GM18907 (cell line): ENCODE results near the gene INTS7.
"Not testable (repeated sequence)": the region's sequence is repeated elsewhere in the genome, so short reads cannot be mapped to it uniquely, and the experiment has no call there.

Source experiments
- ATAC-seq: cut with Tn5 transposase; IDR thresholded peaks from one replicate; pipeline ENCODE4 v1.9.1; 2021; ENCODE audit warnings: mild to moderate bottlenecking, moderate library complexity; ENCODE audit not compliant: unreplicated experiment

Gene INTS7

DNA sequence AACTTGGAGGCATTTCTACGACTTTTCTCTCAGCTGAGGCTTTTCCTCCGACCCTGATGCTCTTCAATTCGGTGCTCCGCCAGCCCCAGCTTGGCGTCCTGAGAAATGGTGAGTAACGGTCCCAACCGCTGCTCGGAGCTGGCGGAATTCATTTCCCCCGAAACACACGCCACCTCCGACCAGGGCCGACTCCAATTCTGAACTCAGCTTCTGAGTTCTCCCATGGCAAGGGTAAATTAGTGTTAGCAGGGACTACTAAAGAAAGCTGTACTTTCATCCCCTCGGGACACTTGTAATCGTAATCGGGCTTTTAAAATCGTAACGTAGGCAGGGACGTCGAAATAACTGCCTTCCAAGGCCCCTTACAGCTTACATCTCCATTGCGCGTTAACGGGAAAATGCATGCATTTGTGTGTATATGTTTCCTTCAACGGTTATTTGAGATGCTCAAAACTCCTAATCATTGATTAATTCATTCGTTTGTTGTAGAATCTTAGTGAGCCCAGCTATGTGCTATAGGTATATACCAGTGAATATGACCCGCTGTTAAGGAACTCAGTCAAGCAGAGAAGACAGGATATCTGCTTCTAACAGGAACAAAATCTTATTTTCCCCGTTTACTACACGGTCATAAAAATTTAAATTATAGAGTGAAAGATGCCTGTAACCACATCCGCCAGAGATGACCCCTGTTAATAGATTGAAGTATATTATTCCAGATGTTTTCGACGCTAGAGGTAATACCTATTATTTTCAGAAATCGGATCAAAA, 663 bp upstream of the INTS7 start:
- ATAC-seq = peak; percentile 23

DNA sequence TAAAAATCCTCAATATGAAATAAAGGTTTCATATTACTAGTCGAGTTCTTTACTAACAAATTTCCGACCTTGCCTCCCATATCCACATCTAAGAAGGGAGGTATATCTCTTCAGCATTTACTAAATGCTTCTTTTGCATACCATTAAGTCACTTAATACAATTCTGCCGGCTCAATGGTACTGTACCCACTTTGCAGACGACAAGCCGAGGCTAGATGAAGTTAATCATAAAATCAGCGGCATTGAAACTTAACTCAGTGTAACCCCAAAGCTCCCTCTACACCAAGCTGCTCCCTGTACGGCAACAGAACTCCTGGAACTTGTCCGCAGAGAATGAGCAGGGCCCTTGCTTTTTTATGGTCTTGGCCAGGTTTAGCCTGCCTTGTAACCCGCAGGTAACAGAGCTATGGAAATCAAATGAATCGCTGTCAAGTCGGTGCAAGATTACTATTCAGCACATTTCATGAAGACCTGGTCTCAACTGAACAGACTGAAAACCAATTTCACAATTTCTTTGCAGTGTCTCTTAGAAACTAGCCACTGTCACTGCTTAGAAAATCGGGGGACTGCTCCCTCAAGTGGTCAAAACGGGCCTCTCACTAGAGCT, 738 bp downstream of the INTS7 start:
- ATAC-seq = peak; percentile 5

DNA sequence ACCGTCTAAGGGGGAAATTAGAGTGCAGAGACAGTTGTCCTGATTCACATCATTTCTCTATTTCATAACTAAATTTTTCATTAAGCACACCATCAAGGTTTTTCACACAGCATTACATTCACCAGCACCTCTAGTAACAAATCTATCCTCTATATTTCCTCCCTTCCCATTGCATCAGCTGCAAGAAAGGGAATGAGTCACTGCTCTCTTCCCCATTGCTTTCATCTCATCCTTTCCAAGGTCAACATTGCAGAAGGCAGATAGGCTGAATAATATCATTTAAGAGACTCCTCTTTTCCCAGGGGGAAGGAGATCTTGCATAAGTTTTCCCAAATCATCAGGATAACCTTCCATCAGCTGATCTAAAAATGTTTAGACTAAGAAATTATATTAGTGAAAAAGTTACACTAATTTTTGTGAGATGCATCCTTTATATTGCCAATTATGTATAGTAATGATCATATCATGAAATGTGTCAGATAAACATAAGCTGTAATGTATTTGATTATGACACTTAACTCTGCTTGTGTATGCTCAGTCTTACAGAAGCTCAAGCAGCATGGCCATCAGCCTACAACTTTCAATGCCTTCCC, 4.3 kb downstream of the INTS7 start:
- no peak for ATAC-seq

DNA sequence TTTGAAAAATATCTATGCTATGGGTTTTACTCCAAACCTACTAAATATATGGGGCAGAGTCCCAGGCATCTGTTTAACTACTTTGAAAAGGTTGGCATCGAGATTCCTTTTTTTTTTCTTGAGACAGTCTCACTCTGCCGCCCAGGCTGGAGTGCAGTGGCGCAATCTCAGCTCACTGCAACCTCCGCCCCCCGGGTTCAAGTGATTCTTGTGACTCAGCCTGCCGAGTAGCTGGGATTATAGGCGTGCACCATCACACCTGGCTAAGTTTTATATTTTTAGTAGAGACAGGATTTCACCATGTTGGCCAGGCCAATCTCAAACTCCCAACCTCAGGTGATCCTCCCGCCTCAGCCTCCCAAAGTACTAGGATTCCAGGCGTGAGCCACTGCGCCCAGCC, 7.6 kb downstream of the INTS7 start:
- ATAC-seq = not testable (repeated sequence)

DNA sequence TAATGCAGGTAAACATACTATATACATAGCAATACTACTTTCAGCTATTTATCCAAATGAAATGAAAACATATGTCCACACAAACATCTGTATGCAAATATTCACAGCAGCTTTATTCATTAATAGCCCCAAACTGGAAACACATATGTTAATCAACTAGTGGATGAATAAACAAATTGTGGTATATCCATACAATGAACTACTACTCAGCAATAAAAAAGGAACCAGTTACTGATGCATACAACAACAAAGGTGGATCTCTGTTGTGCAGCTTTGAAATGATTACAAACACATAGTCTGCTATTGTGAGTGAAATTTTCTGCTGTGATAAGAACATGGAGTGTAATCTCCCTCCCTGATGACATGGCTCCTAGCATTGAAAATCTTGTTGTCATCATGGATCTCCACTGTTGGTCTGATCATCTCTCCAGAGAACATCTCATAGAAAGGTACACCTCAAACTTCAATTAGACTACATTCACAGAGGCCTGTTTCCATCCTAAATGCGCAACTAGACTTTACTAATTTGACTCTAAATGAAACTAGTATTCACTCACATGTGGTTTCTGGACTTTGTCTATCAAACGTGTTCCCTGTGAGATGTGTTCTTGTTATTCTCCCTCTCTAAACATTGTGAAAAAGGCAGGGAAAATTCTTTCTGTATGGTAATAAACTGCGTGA, 10.7 kb downstream of the INTS7 start:
- no peak for ATAC-seq

DNA sequence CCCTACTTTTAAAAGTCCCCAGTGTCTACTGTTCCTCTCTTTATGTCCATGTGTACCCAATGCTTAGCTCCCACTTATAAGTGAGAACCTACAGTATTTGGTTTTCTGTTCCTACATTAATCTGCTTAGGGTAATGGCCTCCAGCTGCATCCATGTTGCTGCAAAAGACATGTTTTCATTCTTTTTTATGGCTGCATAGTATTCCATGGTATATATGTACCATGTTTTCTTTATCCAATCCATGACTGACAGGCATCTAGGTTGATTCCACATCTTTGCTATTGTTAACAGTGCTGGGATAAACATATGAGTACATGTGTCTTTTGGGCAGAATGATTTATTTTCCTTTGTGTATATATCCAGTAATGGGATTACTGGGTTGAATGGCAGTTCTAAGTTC, 12.4 kb downstream of the INTS7 start:
- not testable (repeated sequence) for ATAC-seq

DNA sequence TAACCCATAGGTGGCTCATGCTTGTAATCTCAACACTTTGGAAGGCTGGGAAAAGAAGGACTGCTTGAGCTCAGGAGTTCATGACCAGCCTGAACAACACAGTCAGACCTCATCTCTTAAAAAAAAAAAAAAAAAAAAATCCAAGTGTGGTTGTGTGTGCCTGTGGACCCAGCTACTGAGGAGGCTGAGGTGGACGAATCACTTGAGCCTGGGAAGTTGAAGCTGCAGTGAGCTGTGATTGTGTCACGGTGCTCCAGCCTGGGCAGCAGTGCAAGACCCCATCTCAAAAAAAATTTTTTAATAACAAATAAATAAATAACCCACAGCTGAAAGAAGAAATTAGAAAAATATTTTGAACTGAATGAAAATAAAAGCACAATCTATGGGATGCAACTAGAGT, 13.8 kb downstream of the INTS7 start:
- ATAC-seq = no peak

DNA sequence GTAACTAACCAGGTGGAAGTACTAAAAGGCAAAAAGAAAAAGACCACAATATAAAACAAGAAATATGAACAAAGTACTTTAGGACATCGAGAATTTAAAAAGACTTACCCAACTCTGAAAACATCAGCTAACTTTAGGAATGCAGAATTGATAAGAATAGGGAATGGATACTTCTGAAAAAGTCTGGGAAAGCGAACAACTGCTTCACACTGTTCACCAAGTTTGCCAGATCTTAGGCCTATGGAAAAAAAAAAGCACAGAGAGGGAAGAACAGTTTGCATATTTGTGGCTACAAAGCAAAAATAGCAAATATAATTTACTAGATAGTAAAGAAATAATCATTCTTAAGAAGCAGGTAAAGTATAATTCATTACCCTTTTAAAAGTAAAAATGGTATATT, 14.4 kb downstream of the INTS7 start:
- no peak for ATAC-seq

DNA sequence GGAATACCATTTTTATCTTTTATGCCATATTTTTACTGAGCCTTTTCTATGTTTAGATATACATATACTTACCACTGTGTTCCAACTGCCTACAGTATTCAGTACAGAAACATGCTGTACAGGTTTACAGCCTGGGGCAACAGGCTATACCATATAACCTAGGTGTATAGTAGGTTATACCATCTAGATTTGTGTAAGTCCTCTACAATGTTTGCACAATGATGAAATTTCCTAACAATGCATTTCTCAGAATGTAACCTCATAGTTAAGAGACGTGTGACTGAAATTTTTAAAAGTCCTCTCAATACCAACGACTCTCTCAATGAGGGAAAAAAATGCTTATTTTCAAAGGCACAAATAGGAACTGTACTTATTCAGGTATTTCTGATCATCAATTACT, 21.7 kb downstream of the INTS7 start:
- ATAC-seq = no peak

DNA sequence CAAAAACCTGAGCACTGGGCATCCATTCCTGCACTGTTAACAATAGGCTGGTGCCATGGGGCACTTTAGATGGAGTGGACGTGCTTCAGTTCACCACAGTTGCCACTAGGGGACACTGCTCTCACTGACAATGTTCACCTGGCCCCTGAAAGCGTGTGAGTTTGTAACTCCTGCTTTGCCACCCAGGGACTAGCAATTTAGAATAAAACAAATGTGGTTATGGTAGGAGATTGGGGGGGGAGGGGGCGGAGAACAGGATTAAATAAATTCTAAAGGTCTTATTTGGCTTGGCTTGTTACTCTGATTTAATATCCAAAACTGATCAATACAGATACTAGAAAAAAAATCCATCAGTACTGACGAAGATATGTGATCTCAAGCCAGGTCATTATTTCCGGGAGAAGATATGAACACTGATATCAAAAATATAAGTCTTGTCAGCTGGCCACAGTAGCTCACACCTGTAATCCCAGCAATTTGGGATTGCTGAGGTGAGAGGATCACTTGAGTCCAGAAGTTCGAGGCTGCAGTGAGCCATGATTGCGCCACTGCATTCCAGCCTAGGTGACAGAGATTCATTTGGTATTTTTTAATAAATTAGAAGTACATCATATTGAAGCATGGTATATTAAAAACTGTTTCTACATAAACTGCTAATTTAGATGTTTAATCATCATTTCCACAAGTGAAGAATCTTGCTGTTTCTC, 23.2 kb downstream of the INTS7 start:
- peak; percentile 92 for ATAC-seq

DNA sequence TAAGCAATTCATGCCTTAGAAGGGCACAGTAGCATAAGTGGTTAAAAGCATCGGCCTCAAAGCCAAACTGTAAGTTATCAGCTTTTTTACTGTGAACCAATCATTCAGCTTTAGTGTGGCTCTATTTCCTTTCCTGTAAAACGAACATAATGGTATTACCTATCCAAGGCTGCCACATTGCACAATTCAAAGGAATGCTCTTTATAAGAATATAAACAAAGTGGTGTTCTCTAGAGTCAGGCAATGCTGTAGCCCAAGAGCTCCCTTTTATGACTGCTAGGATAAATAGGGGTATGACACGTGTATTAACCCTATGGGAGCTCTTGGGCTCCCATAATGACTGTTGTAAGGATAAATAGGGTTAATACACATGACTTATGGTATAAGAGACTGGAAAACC, 25.4 kb downstream of the INTS7 start:
- no peak for ATAC-seq

DNA sequence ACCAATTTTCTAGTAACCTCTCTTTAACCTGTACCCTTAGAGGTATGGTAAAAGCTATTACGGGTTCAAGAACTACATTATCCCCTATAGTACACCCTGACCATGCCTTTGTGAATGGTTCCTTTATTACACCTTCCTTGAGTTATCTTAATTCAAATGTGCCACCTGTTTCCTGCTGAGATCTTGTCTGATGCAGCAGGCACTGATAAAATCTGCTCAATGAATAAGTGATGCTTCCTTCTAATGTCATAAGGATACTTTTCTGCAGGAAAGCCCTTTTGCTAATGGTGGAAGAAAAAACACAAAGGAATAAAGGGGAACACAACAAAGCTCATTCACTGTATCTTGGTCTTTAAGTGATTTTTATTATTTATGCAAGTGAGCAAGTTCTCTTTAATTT, 25.8 kb downstream of the INTS7 start:
- no peak for ATAC-seq

DNA sequence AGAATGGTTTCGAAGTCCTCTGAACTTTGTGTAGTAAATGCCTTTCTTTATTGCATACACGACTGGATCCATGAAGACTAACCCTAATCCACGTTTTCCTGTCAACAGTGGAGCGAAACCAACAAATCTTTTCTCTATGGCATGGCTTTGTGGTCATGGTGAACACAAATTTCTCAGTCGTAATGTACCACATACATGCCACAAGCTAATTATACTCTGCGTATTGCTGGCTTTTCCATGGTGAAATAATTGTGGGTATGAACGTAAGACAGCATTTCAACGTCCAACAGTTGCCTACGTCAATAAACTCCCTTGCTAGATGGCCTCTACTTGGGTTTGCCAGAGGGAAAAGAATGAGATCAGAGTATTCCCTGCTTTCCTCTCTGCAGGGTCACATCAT, 27.5 kb downstream of the INTS7 start:
- no peak for ATAC-seq

DNA sequence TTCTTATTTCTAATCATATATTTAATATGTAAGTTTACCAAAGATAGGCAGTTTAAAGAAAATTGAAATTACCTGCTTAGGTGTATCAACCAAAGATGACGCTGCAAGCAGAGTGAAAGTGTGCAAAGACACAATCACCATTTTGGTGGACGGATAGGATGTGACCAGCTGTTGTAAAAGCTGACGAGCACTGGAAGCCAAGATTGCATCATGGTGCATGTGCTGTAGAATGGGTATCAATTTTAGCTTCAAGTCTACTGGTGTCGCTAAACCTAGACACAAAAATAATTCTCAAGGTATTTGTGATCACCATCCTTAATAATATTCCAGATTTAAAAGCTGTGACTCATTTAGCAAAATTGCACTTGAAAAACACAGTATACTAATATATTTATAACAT, 28.2 kb downstream of the INTS7 start:
- ATAC-seq = no peak

DNA sequence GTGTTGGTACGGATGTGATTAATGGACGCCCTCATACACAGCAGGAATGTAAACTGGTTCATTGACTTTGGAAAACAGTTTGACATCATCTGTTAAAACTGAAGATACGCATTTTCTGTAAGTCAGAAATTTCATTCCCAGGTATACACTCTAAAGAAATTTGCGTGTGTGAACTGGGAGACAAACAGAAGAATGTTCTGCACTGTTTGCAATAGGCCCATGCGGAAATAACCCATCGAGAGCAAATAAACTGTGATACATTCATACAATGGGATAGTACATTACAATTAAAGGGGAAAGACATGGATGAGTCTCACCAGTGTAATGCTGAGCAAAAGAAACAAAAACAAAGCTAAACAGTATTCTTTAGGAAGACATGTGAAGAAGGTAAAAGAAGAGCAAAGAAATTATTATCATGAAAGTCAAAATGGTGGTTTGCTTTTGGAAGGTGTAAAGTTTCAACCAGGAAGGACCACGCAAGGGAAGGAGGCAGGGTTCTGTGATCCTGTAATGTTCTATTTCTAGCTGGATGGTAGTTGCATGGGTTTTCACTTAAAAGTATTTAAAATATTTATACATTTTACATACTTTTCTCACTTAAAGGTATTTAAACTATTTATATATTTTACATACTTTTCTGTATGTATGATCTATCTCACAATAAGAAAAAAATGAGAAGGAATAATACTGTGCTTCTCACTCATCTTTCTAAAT, 30.3 kb downstream of the INTS7 start:
- no peak for ATAC-seq

DNA sequence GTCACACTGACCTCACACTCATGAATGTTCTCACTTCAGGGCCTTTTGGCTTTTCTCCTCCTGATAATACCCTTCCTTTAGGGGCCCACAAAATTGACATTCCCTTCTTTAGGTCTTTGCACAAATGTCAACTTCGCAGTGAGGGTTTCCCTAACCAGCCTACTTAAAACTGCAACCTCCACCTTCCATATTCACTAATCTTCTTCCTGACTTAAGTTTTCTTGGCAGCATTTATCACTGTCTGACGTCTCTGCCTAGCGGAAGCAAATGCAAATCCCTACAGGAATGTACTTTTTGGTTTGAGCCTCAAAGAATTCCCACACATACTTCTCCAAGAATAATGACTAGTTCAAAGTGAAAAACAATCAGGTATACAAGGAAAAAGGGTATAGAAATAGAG, 32.8 kb downstream of the INTS7 start:
- ATAC-seq = no peak

DNA sequence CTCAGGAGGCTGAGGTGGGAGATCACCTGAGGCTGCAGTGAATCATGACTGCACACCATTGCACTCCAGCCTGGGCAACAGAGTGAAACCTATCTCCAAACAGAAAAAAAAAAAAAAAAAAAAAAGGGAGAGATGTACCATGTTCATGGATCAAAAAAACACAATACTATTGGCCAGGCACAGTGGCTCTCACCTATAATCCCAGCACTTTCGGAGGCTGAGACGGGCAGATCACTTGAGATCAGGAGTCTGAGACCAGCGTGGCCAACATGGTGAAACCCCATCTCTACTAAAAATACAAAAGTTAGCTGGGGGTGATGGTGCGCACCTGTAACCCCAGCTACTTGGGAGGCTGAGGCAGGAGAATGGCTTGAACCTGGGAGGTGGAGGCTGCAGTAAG, 37.9 kb downstream of the INTS7 start:
- not testable (repeated sequence) for ATAC-seq

DNA sequence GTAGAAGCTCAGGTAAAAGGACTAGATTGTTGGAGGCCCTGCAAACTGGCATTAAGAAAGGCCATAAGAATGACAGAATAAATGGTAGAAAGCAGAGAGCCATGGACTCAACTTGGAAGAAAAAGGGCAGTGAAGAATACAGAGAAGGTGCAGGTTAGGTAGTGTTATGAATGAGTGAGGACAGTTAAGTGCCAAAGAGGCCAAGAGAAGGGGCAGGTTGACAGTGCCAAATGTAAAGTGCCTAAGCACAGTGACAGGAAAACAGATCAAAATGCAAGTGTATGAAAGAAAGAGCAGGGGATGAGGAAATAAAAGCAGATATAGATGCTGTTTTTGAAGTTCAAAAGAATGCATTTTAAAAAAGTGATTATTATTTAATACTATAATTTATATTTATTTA, 43.7 kb downstream of the INTS7 start:
- no peak for ATAC-seq

DNA sequence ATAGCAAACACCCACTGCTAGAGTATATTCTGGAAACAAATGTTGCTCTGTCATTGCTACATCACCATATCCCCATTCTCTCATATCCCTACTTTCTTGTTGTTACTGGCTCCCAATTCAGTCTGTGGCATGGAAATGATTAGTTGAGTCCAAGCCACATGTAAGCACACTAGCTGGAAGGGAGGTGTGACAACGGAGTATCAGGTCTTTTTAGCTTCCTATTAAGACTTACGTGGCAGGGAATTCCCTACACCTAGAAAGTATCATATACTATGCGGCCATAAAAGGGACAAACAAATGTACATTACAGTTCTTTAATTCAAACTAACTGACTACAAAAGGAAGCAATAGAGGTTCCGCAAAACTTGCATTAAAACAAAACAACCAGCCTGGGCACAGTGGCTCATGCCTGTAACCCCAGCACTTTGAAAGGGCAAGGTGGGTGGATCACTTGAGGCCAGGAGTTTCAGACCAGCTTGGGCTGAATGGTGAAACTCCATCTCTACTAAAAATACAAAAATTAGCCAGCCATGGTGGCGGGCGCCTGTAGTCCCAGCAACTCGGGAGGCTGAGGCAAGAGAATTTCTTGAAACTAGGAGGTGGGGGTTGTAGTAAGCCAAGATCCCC, 48.6 kb downstream of the INTS7 start:
- no peak for ATAC-seq
